Stimulated activated CD4-positive, alpha-beta T cell treated with anti-CD3 and anti-CD28 coated beads, Interleukin-4, amount 100 ng/mL, for 1 hour (primary cell): Measurements from ENCODE around the gene ZNF469.
"Not testable (repeated sequence)": the region's sequence is repeated elsewhere in the genome, so short reads cannot be mapped to it uniquely, and the experiment has no call there.

Source experiments
- DNase-seq: peaks from one replicate; pipeline ENCODE4 v3.0.0-alpha.2; 2020

ZNF469 gene

GRCh38 chr16:88395669-88396584, 13.2 kb downstream of the ZNF469 start:
- DNase-seq, result no peak

DNA sequence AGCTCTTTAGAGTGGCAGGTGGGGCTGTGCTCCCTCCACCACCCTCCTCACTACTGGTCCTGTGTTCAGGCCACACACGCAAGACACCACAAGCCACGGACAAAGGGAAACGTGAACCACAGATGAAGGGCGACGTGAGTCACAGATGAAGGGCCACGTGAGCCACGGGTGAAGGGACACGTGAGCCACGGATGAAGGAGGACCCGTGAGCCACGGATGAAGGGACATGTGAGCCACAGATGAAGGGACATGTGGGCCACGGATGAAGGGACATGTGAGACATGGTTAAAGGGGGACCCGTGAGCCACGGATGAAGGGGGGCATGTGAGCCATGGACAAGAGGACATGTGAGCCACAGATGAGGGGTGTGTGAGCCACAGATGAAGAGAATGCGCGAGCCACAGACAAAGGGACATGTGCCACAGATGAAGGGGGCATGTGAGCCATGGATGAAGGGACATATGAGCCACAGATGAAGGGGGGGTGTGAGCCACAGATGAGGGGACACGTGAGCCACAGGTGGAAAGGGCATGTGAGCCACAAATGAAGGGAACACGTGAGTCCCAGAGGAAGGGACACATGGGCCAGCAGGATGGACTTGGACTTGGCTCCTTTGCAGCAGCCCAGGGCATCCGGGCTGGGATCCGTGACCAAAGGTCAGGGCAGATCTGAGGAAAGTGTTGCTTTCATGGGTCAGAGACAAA, 15.6 kb downstream of the ZNF469 start:
- no peak for DNase-seq

GRCh38 chr16:88398874-88399178, 16.1 kb downstream of the ZNF469 start:
- no peak for DNase-seq

DNA sequence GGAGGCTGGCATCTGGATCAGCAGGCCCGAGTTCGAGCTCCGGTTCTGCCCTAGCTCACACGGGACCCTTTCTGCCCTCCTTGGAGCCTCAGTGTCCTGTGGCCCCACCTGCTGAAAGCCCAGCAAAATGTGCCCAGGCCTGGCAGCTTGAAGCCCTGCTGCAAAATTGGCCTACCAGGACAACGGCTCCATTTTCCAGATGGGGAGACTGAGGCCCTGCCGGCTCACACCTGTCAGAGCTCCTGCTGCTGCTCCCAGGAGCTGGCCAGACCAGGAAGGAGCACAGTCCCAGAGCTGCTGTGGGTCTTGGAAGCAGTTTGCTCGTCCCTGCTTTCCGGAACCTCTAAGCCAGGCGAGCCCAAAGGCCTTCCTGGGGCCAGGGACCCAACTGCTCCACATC, 17.4 kb downstream of the ZNF469 start:
- DNase-seq, result no peak

DNA sequence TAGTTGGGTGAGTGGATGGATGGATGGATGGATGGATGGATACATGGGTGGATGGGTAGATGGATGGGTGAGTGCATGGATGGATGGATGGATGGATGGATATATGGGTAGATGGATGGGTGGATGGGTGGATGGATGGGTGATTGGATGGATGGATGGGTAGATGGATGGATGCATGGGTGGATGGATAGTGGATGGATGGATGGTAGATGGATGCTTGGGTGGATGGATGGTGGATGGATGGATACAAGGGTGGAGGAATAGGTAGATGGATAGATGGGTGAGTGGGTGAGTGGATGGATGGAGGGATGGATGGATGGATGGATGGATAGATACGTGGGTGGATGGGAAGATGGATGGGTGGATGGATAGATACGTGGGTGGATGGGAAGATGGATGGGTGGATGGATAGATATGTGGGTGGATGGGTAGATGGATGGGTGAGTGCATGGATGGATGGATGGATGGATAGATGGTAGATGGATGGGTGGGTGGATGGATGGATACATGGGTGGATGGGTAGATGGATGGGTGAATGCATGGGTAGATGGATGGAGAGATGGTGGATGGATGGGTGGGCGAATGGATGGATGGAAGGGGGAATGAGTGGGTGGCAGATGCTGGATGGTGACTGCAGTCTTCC, 19.0 kb downstream of the ZNF469 start:
- DNase-seq, result no peak

- DNase-seq, result no peak
These were observed 19.9 kb downstream of the ZNF469 start for GRCh38 chr16:88402551-88403240.

DNA sequence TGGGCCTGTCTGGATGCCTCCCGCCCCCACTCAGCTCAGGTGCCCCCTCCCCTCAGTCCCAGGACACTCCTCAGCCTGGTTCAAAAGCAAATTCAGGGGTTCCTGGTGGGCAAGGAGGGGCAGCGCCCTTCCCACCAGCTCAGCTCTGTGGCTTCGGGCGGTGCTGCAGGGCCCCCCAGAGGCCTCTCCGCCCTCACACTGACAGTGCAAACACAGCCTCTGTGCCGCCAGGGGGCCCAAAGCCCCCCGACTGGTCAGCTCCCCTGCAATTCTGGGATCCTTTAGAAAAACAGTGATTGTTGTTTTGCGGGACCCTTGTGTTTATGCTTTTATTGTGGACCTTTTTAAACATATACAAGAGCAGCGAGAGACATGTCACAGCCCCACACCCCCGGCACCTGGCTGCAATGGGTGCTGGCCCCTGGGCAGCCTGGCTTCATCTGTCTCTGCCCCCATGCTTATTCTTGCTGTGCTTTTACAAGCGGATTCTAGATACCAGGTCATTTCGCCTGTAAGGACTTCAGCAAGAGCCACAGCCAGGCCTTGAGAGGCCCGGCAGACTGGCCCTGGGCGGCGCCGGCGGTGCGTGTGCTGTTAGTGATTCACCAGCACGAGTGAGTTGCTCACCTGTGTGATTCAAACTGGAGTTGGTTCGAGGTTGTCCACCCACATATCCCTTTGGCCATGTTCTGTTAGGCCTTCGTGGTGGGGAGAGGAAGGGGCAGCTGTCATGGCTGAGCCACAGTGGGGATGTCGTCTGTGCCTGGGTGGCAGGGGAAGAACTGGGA, 21.2 kb downstream of the ZNF469 start:
- no peak for DNase-seq

- DNase-seq, result no peak
These were observed 22.0 kb downstream of the ZNF469 start for GRCh38 chr16:88404769-88405168.

DNA sequence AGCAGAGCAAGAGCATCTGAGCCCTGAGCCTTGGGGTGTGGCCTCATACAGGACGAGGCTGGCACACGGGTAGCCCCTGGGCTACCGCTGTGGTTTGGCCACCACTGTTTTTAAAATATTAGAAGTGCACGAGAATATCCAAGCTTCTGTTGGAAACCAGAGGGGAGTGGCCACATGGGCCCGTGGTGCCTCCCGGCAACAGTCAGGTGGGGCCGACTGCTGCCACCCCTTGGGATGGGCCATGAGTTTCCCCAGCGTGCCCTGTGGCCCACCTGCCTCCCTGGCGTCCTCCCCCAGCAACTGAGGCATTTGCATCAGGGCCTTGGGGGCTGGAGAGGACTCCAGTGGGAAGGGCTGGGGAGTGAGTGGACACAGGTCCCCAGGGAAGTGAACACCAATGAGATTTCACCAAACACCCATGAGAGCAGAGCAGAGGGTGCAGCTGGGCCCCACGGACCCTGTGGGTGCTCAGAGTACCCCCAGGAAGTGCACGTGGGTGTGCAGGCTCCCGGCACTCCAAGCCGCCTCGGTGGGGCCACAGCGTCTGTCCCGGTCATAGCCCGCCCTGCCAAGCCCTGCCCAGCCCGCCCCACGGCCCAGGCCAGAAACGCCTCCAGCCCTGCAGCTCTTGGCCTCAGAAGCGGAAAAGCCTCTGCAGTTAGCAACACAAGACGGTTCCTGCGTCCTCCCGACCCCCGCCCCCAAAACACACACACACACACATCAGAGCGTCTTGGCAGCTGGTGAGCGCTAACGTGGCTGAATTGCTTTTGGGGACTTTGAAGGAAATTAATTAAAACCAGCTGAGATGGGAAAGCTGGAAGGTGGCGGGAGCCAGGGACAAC, 22.7 kb downstream of the ZNF469 start:
- DNase-seq, result no peak

DNA sequence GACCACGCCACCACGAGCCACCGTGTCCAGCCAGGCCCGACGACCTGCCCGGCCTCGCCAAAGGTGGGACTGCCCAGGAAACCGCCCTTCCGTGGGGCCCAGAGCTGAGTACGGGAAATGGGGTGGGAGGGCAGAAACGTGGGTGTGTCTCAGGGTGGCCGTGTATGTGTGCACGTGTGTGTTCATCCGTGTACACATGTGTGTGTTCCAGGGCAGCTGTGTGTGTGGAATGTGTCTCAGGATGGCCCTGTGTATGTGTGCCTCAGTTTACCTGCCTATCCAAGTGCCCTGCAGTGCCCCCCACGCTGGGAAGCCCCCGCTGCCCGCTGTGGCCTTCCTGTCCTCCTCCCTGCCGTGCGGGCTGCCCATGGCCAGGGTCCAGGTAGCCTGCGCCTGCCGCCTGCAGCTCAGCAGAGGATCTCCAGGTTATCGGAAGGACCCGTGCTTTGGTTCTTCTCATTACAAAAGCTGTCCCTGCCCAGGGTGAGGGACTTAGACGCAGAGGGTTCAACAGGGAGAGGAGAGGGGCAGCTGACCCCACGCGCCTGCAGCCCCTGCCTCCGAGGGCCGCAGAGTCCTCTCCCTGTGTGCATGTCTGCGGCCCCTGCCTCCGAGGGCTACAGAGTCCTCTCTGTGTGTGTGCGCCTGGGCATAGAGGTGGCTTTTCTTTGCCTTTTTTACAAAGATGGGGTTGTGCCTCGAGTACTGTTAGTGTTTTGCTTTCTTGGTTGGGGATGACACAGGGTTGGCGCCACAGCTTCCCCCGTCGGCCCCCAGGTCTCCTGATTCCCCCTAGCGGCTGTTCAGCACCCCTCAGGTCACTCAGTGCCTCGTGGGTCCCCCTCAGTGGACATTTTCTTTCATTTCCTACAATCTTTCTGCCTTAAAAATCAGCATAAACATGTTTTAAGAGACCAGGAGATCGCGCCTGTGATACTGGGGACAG, 23.6 kb downstream of the ZNF469 start:
- no peak for DNase-seq

GRCh38 chr16:88407042-88407420, 24.3 kb downstream of the ZNF469 start:
- no peak for DNase-seq

- DNase-seq, result no peak
These were observed 25.0 kb downstream of the ZNF469 start for GRCh38 chr16:88407807-88408206.

DNA sequence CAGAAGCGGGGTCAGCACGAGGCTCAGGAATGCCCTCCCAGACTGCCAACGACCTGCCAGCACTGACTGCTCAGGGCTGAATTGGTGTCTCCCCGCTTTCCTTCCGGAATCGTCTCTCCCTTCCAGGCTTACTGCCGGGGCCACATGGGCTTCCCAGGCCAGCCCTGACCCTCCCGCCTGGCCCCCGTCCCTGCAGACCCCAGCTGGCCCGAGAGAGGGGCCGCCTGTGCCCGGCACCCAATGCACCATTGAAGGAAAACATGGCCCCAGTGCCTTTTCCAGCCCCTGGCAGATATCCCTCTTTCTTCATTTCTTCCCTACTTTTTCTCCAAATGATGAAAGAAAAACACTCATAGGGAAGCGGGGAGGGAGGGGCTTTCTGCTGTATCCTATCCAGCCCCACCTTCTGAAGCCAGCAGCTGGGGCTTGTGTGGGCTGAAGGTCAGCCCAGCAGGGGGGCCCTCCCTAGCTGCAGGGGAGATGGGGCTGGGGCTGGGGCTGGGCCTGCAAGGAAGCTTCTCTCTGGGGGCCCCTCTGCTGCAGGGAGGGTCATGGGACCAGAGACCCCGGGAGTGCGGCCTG, 25.9 kb downstream of the ZNF469 start:
- no peak for DNase-seq

DNA sequence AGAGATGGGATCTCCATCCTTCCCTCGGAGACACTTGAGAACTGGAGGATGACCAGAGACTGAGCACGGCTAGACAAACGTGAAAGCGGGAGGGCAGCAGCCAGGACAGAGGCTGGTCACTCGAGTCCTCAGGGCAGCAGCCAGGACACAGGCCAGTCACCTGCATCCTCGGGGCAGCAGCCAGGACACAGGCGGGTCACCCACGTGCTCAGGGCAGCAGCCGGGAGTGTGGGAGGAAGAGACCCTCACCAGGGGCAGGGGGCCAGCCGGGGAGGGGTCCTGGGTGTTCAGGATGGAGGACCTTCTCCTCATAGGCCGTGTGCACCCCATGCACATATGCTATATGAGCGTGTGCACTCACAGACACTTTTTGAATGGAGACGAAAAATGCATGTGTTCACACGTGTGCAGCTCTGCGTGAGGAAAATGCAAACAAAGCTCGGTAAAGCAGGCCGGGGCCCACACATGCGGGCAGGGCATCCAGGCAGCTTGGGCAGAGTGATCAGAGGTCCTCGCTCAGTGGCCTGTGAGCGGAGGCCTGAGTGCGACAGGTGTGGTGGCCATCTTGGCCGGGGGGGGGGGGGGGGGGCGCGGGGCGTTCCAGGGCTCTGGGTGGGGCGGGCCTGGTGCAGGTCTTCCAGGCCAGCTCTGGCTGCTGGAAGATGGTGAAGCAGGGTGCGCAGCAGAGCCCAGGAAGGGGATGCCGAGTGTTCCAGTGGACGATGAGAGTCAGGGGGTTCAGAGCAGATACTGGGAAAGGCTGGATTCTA, 26.7 kb downstream of the ZNF469 start:
- no peak for DNase-seq

- not testable (repeated sequence) for DNase-seq
These were observed 27.7 kb downstream of the ZNF469 start for GRCh38 chr16:88410297-88410968.

DNA sequence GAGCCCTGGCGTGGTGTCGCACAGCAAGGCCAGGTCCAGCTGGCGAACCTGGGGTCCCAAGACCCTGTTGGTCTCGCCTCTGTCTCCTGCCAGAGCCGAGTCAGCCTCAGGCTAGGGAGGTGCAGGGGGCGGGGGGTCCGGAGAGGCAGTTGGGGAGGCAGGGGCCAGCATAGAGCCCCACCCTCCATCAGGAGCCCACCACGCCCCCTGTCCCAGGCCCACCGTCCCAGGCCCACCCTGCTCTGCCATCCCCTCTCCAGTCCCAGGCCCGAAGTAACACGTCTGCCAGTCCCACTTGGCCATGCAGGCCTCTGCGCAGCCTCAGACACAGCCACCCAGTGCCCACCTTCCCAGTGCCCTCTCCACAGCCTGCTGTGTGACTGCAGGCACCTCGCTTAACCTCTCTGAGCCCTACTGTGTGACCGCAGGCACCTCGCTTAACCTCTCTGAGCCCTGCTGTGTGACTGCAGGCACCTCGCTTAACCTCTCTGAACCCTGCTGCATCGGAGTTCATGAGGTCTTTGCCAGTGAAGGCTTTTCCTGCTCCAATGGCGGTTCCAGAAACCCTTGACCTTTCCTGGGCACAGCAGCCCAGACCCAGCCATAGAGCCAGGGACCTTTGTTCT, 29.3 kb downstream of the ZNF469 start:
- DNase-seq, result no peak

DNA sequence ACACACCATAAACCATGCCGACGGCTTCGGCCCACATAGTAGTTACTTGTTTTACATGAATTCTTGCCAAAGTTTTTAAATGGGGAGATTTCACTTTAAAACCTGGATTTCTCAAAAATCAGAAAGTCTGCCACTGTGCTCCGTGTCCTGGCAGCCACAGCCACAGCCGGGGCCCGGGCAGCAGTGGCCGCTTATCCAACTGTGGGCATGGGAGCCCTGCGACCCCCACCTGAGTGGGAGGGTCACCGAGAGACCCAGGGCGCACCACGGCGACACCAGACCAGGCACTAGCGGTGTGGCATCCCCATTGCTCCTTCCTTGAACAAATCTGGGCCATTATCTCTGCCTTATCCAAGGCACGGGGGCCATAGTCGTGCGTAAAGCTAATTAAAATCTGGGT, 30.0 kb downstream of the ZNF469 start:
- no peak for DNase-seq

GRCh38 chr16:88413231-88413630, 30.5 kb downstream of the ZNF469 start:
- no peak for DNase-seq
